H1 (cell line): Measurements from ENCODE around the gene CAMKMT. TPM values are rescaled to one million over a fixed set of nuclear protein-coding genes. Genes with fewer than 3 reads are reported as not detected.

ENCODE experiments used
- CTCF ChIA-PET: fragments of 300-600 bp; sonication (Branson Sonifier 250); formaldehyde crosslinking; loops from one replicate; lab custom pipeline; 2021; ENCODE audit not compliant: partially characterized antibody; lab: Charles Lee
- POLR2A ChIA-PET: fragments of 300-600 bp; sonication (Branson Sonifier 250); formaldehyde crosslinking; loops from one replicate; lab custom pipeline; 2021; ENCODE audit warnings: inconsistent platforms; ENCODE audit not compliant: partially characterized antibody; lab: Charles Lee
- DNase-seq, 2 experiments: peaks; one replicate each; pipeline versions ENCODE4 v3.0.0 to v3.0.0-alpha.2; 2010 to 2022; ENCODE audit warnings: low spot score in 2 of 2, low read depth in 1 of 2, mixed read lengths in 1 of 2
- FAIRE-seq: peaks from 2 replicates; lab custom pipeline; 2011; peaks lifted over from hg19 to GRCh38; lab: Jason Lieb, UNC
- H2AFZ ChIP-seq: 2 replicates; pipeline ENCODE4 v1.8.1; 2012; ENCODE audit warnings: low read length, inconsistent platforms
- H2AK5ac ChIP-seq: 2 replicates; pipeline ENCODE4 v1.6.1; 2013; ENCODE audit warnings: low read depth, low read length
- H2BK120ac ChIP-seq: replicated peaks from 2 replicates; pipeline ENCODE3; 2013; ENCODE audit warnings: low read depth, low read length, inconsistent platforms
- H2BK12ac ChIP-seq: 2 replicates; pipeline ENCODE4 v1.6.1; 2013; ENCODE audit warnings: low read depth, low read length
- H2BK15ac ChIP-seq: 2 replicates; pipeline ENCODE4 v1.6.1; 2013; ENCODE audit warnings: low read length
- H2BK20ac ChIP-seq: 2 replicates; pipeline ENCODE4 v1.6.1; 2013; ENCODE audit warnings: low read length
- H2BK5ac ChIP-seq: 2 replicates; pipeline ENCODE4 v1.6.1; 2013; ENCODE audit warnings: low read depth, low read length
- H3K14ac ChIP-seq: 2 replicates; pipeline ENCODE4 v1.6.1; 2013; ENCODE audit warnings: inconsistent platforms; ENCODE audit not compliant: insufficient read length
- H3K18ac ChIP-seq: 2 replicates; pipeline ENCODE4 v1.6.1; 2013; ENCODE audit warnings: low read length; ENCODE audit errors: extremely low read depth
- H3K23ac ChIP-seq: 2 replicates; pipeline ENCODE4 v1.6.1; 2013; ENCODE audit warnings: inconsistent platforms; ENCODE audit not compliant: insufficient read length
- H3K23me2 ChIP-seq: 2 replicates; pipeline ENCODE4 v1.6.1; 2013; ENCODE audit warnings: low read depth, low read length
- H3K27ac ChIP-seq: 2 replicates; pipeline ENCODE4 v1.6.1; 2011; ENCODE audit warnings: low read depth, low read length, inconsistent platforms
- H3K27me3 ChIP-seq, 4 experiments: replicated peaks in 1 of 4; 1 replicate in 1 of 4; 2 replicates in 3 of 4; pipeline versions ENCODE4 v1.6.1 to v1.8.1; 2011 to 2013; ENCODE audit warnings: low read length in 3 of 4, mild to moderate bottlenecking in 3 of 4, inconsistent platforms in 2 of 4, mixed read lengths in 2 of 4, moderate library complexity in 1 of 4; ENCODE audit not compliant: control insufficient read depth in 3 of 4, insufficient read depth in 3 of 4; ENCODE audit errors: extremely low read depth in 1 of 4
- H3K36me3 ChIP-seq, 4 experiments: 2 replicates each; pipeline versions ENCODE4 v1.6.1 to v1.8.1; 2011 to 2013; ENCODE audit warnings: mild to moderate bottlenecking in 4 of 4, low read length in 3 of 4, moderate library complexity in 2 of 4, control low read depth in 1 of 4, inconsistent platforms in 1 of 4; ENCODE audit not compliant: insufficient read depth in 4 of 4, control insufficient read depth in 2 of 4
- H3K4ac ChIP-seq: replicated peaks from 2 replicates; pipeline ENCODE3; 2013; ENCODE audit warnings: low read length, low read depth, mixed read lengths, inconsistent platforms; ENCODE audit not compliant: insufficient read length
- H3K4me1 ChIP-seq, 4 experiments: replicated peaks in 1 of 4; 1 replicate in 1 of 4; 2 replicates in 3 of 4; pipeline versions ENCODE4 v1.6.1 to v1.8.1; 2011 to 2013; ENCODE audit warnings: low read length in 3 of 4, inconsistent platforms in 2 of 4, mixed read lengths in 1 of 4; ENCODE audit not compliant: insufficient read depth in 4 of 4, control insufficient read depth in 3 of 4
- H3K4me2 ChIP-seq, 2 experiments: 2 replicates each; pipeline versions ENCODE4 v1.6.1 to v1.8.1; 2011 to 2013; ENCODE audit warnings: low read depth in 2 of 2, low read length in 2 of 2, control low read depth in 1 of 2, inconsistent platforms in 1 of 2, mild to moderate bottlenecking in 1 of 2; ENCODE audit not compliant: insufficient read depth in 1 of 2
- H3K4me3 ChIP-seq, 4 experiments: fragments of 200-600, 300-600 bp in 1 of 4; sonication (generic), shearing (Covaris generic), sonication (Bioruptor Twin) in 1 of 4; 2 replicates each; pipeline versions ENCODE4 v1.5.1 to v1.8.1; 2011 to 2016; ENCODE audit warnings: low read length in 4 of 4, low read depth in 3 of 4, control low read depth in 2 of 4, inconsistent platforms in 2 of 4, mild to moderate bottlenecking in 2 of 4, mixed read lengths in 1 of 4, moderate library complexity in 1 of 4; ENCODE audit not compliant: insufficient read depth in 2 of 4; ENCODE audit errors: extremely low read depth in 1 of 4
- H3K56ac ChIP-seq: replicated peaks from 2 replicates; pipeline ENCODE3; 2013; ENCODE audit warnings: low read depth, mild to moderate bottlenecking, mixed read lengths, low read length, inconsistent platforms; ENCODE audit not compliant: insufficient read length
- H3K79me1 ChIP-seq: 2 replicates; pipeline ENCODE4 v1.6.1; 2013; ENCODE audit warnings: low read depth, low read length, control low read depth
- H3K79me2 ChIP-seq, 2 experiments: 2 replicates each; pipeline versions ENCODE4 v1.6.1 to v1.8.1; 2012 to 2013; ENCODE audit warnings: low read length in 2 of 2, mild to moderate bottlenecking in 2 of 2, inconsistent platforms in 1 of 2; ENCODE audit not compliant: insufficient read depth in 2 of 2, control insufficient read depth in 1 of 2
- H3K9ac ChIP-seq, 4 experiments: replicated peaks in 1 of 4; 1 replicate in 1 of 4; 2 replicates in 3 of 4; pipeline versions ENCODE4 v1.6.1 to v1.8.1; 2011 to 2013; ENCODE audit warnings: low read depth in 3 of 4, low read length in 3 of 4, control low read depth in 2 of 4, mild to moderate bottlenecking in 2 of 4, moderate library complexity in 2 of 4, inconsistent platforms in 1 of 4; ENCODE audit errors: extremely low read depth in 1 of 4
- H3K9me3 ChIP-seq, 2 experiments: 2 replicates each; pipeline versions ENCODE4 v1.6.1 to v1.8.1; 2012 to 2013; ENCODE audit warnings: mild to moderate bottlenecking in 2 of 2, moderate library complexity in 2 of 2, control low read depth in 1 of 2, inconsistent platforms in 1 of 2, low read depth in 1 of 2, low read length in 1 of 2, mixed read lengths in 1 of 2; ENCODE audit not compliant: insufficient read depth in 2 of 2
- H4K20me1 ChIP-seq, 2 experiments: replicated peaks in 1 of 2; 2 replicates each; pipeline versions ENCODE3 to v1.8.1; 2011 to 2013; ENCODE audit warnings: inconsistent platforms in 2 of 2, low read length in 2 of 2, mild to moderate bottlenecking in 1 of 2; ENCODE audit not compliant: insufficient read depth in 2 of 2, control insufficient read depth in 1 of 2
- H4K5ac ChIP-seq: 2 replicates; pipeline ENCODE4 v1.6.1; 2013; ENCODE audit warnings: low read length, low read depth, mixed read lengths, inconsistent platforms; ENCODE audit not compliant: insufficient read length
- H4K8ac ChIP-seq: 2 replicates; pipeline ENCODE4 v1.8.0; 2013; ENCODE audit warnings: mild to moderate bottlenecking, moderate library complexity, low read length, inconsistent platforms; ENCODE audit not compliant: insufficient read depth; ENCODE audit errors: extremely low read depth
- H4K91ac ChIP-seq: replicated peaks from 2 replicates; pipeline ENCODE3; 2013; ENCODE audit warnings: low read length, mixed read lengths, inconsistent platforms; ENCODE audit not compliant: insufficient read length
- CHD2 ChIP-seq: IDR thresholded peaks from 2 replicates; pipeline ENCODE4 v1.6.1; 2012; ENCODE audit warnings: low read length, improper control_type of control experiment
- CTCF ChIP-seq, 3 experiments: IDR thresholded peaks; 1 replicate in 2 of 3; 2 replicates in 1 of 3; pipeline versions ENCODE4 v1.5.1 to v1.6.1; 2011; ENCODE audit warnings: low read length in 3 of 3, mild to moderate bottlenecking in 3 of 3, inconsistent platforms in 2 of 3, low read depth in 1 of 3, moderate library complexity in 1 of 3; ENCODE audit not compliant: insufficient read depth in 1 of 3; ENCODE audit errors: control extremely low read depth in 1 of 3
- E2F6 ChIP-seq: IDR thresholded peaks from 2 replicates; pipeline ENCODE4 v1.6.1; 2012; ENCODE audit warnings: inconsistent platforms
- FOSL1 ChIP-seq: IDR thresholded peaks from 2 replicates; pipeline ENCODE4 v1.6.1; 2011; ENCODE audit warnings: mild to moderate bottlenecking, low read depth, low read length, moderate library complexity; ENCODE audit not compliant: insufficient read depth
- GABPA ChIP-seq: IDR thresholded peaks from 2 replicates; pipeline ENCODE4 v1.6.1; 2011; ENCODE audit warnings: mild to moderate bottlenecking, low read length, moderate library complexity, borderline replicate concordance; ENCODE audit not compliant: insufficient read depth
- MAFK ChIP-seq: IDR thresholded peaks from 2 replicates; pipeline ENCODE4 v1.6.1; 2012; ENCODE audit warnings: low read depth, mild to moderate bottlenecking, improper control_type of control experiment, low read length
- MAX ChIP-seq: IDR thresholded peaks from 2 replicates; pipeline ENCODE4 v1.6.1; 2012; ENCODE audit warnings: inconsistent platforms
- PHF8 ChIP-seq: fragments of 200-600 bp; sonication (generic); conservative IDR thresholded peaks from 2 replicates; pipeline ENCODE4 v1.7.1; 2012; ENCODE audit warnings: low read depth, mild to moderate bottlenecking, inconsistent platforms, low read length, moderate library complexity
- RAD21 ChIP-seq, 2 experiments: IDR thresholded peaks in 1 of 2; conservative IDR thresholded peaks in 1 of 2; 2 replicates each; pipeline ENCODE4 v1.6.1; 2011; ENCODE audit warnings: low read depth in 2 of 2, low read length in 2 of 2, improper control_type of control experiment in 1 of 2, inconsistent platforms in 1 of 2, mild to moderate bottlenecking in 1 of 2, moderate library complexity in 1 of 2
- RFX5 ChIP-seq: IDR thresholded peaks from 2 replicates; pipeline ENCODE4 v1.6.1; 2011; ENCODE audit warnings: low read depth, low read length, improper control_type of control experiment, borderline replicate concordance
- WGBS, 2 experiments: shearing (Covaris generic) in 1 of 2; methylation state at CpG; one replicate each; pipeline versions ENCODE4 v1.1.6 to v1.1.7; 2013 to 2015; ENCODE audit warnings: low lambda C conversion rate in 2 of 2, mixed read lengths in 2 of 2, inconsistent platforms in 1 of 2, low coverage in 1 of 2, missing lambda C conversion rate in 1 of 2; ENCODE audit not compliant: insufficient replicate concordance in 2 of 2, insufficient coverage in 1 of 2, insufficient read length in 1 of 2; ENCODE audit errors: extremely low coverage in 1 of 2, missing lambda C conversion rate in 1 of 2; 5-methylcytosine and 5-hydroxymethylcytosine counted together
- polyA plus RNA-seq, 7 experiments: library from polyadenylated mRNA; depleted of rRNA in 3 of 7; stranded (reverse) in 5 of 7; unstranded in 2 of 7; fragments of >200 nt in 5 of 7; fragments of 200-250 nt in 2 of 7; gene quantifications; 1 replicate in 5 of 7; 2 replicates in 1 of 7; 4 replicates in 1 of 7; pipeline versions ENCODE4 v1.2.1 to v1.2.3, GENCODE V29; 2011 to 2013; ENCODE audit warnings: missing spikeins in 2 of 7, mixed read lengths in 2 of 7
- total RNA-seq: library from RNA; stranded (reverse); fragmentation: NEBNext Ultra II Directional; extraction: Animal tissue kit (Norgen Biotek cat#: 25700); gene quantifications from 2 replicates; pipeline ENCODE4 v1.2.1, GENCODE V29; 2021

CAMKMT gene
- total and polyA plus RNA-seq, 2 of the 8 experiments (the other 6 are each of a cell fraction or from before 2014, with no cell fraction given): 14.7 to 22.4 TPM

GRCh38 chr2:44682459-44682858, 320.7 kb downstream of the CAMKMT start:
- Histone ChIP-seq H4K20me1 (no peaks in the 10 kb centered on the region), H3K23me2 (no peaks in the 10 kb centered on the region), H3K4ac (no peak overlapping the region), H3K4me2 (no peak overlapping the region), H3K27ac (no peak overlapping the region), H4K8ac (no peak overlapping the region), H2BK12ac (no peak overlapping the region), H4K5ac (no peak overlapping the region), H3K23ac (no peak overlapping the region), H2AFZ (no peak overlapping the region), H3K4me1 (peaks cover 0 to 11% (median under 1%) of the 10 kb centered on the region in 4 experiments; a peak in 2 of 7 replicates), H3K18ac (no peak overlapping the region), H3K27me3 (no peaks in the 10 kb centered on the region), H2AK5ac (no peak overlapping the region), H3K14ac (no peak overlapping the region), H3K79me1 (no peaks in the 10 kb centered on the region), H2BK120ac (no peak overlapping the region), H2BK20ac (no peak overlapping the region), H3K4me3 (no peak overlapping the region), H4K91ac (no peak overlapping the region), H3K36me3 (no peaks in the 10 kb centered on the region), H3K79me2 (no peaks in the 10 kb centered on the region), H3K56ac (no peak overlapping the region), H2BK5ac (no peak overlapping the region), H3K9me3 (no peaks in the 10 kb centered on the region), H3K9ac (no peak overlapping the region), H2BK15ac (no peak overlapping the region)
- WGBS, 2 experiments: 92% methylated on average over 6 of the region's 6 CpGs; no CpG with 5 or more reads in 1 of the 2 experiments
- FAIRE-seq (no peak), DNase-seq (no peak)
- ChIA-PET POLR2A (interaction anchor here (1.0 kb wide), 1 partner anchor 68 kb away, joined by 3 read pairs; no protein-coding TSS in a partner anchor), CTCF (interaction anchor here (1.1 to 1.9 kb wide), 2 partner anchors 14 to 18 kb away, joined by 4 to 10 read pairs; no protein-coding TSS in a partner anchor)
- no peak for TF ChIP-seq RFX5
- no peak for TF ChIP-seq GABPA
- no peak for TF ChIP-seq MAFK
- no peak for TF ChIP-seq CHD2
- TF ChIP-seq MAX: no peak
- no peak for TF ChIP-seq PHF8
- no peak for TF ChIP-seq CTCF (IDR thresholded peaks at IDR 0.05; ENCODE audit: control extremely low read depth in 1 of 3, insufficient read depth in 1 of 3, low read depth in 1 of 3, low read length in 3 of 3)
- no peak for TF ChIP-seq FOSL1
- no peak for TF ChIP-seq RAD21 (IDR thresholded peaks at IDR 0.05 in 1 of 2, conservative IDR thresholded peaks at IDR 0.05 in 1 of 2; ENCODE audit: low read depth in 2 of 2, low read length in 2 of 2)
- TF ChIP-seq E2F6: no peak
